Smooth muscle cell (in vitro differentiated cells): ENCODE measurements around the gene KNDC1. TPM values are rescaled to one million over a fixed set of nuclear protein-coding genes. Genes with fewer than 3 reads are reported as not detected.

Experiments
- DNase-seq: peaks from one replicate; lab custom pipeline; 2025; ENCODE audit not compliant: unreplicated experiment; lab: John Stamatoyannopoulos, UW
- H2AFZ ChIP-seq: fragments of 200-600 bp; sonication (generic); 2 replicates; pipeline ENCODE4 v1.6.0; 2016; ENCODE audit warnings: antibody characterized with exemption, low read depth, mild to moderate bottlenecking
- H3F3A ChIP-seq: fragments of 200-600 bp; sonication (generic); 2 replicates; pipeline ENCODE4 v1.6.0; 2017; ENCODE audit warnings: antibody characterized with exemption, low read depth
- H3K27ac ChIP-seq: fragments of 200-600 bp; sonication (generic); 2 replicates; pipeline ENCODE4 v1.5.1; 2016; ENCODE audit warnings: low read depth, mild to moderate bottlenecking
- H3K27me3 ChIP-seq: fragments of 200-600 bp; sonication (generic); 2 replicates; pipeline ENCODE4 v1.6.1; 2016; ENCODE audit warnings: low read depth, mild to moderate bottlenecking
- H3K36me3 ChIP-seq: fragments of 200-600 bp; sonication (generic); 2 replicates; pipeline ENCODE4 v1.5.1; 2016; ENCODE audit warnings: low read depth
- H3K4me1 ChIP-seq: fragments of 200-600 bp; sonication (generic); 2 replicates; pipeline ENCODE4 v1.5.1; 2016; ENCODE audit warnings: low read depth
- H3K4me2 ChIP-seq: fragments of 200-600 bp; sonication (generic); 2 replicates; pipeline ENCODE4 v1.6.0; 2016; ENCODE audit warnings: mild to moderate bottlenecking
- H3K4me3 ChIP-seq: fragments of 200-600 bp; sonication (generic); 2 replicates; pipeline ENCODE4 v1.5.1; 2016; ENCODE audit warnings: mild to moderate bottlenecking
- H3K79me2 ChIP-seq: fragments of 200-600 bp; sonication (generic); 2 replicates; pipeline ENCODE4 v1.6.0; 2016; ENCODE audit warnings: low read depth, mild to moderate bottlenecking
- H3K9ac ChIP-seq: fragments of 200-600 bp; sonication (generic); 2 replicates; pipeline ENCODE4 v1.6.0; 2016; ENCODE audit warnings: low read depth
- H3K9me3 ChIP-seq: fragments of 200-600 bp; sonication (generic); replicated peaks from 2 replicates; pipeline ENCODE4 v1.5.1; 2016; ENCODE audit warnings: low read depth
- H4K20me1 ChIP-seq: fragments of 200-600 bp; sonication (generic); 2 replicates; pipeline ENCODE4 v1.6.0; 2016; ENCODE audit warnings: low read depth
- CTCF ChIP-seq: fragments of 200-600 bp; sonication (generic); IDR thresholded peaks from 2 replicates; pipeline ENCODE4 v1.5.1; 2017; ENCODE audit warnings: borderline replicate concordance, mild to moderate bottlenecking, antibody characterized with exemption; ENCODE audit not compliant: insufficient read depth, poor library complexity, severe bottlenecking
- WGBS: methylation state at CpG from one replicate; pipeline ENCODE4 v1.1.7; 2016; ENCODE audit warnings: low lambda C conversion rate; 5-methylcytosine and 5-hydroxymethylcytosine counted together
- polyA plus RNA-seq: library from polyadenylated mRNA; unstranded; fragments of >200 nt; fragmentation: Nextera tagmentation; extraction: Ambion mirVana; gene quantifications from 2 replicates; pipeline ENCODE4 v1.2.1, GENCODE V29; 2016
- total RNA-seq: library from RNA; depleted of rRNA; stranded (reverse); fragments of >200 nt; gene quantifications from 2 replicates; pipeline ENCODE4 v1.2.3, GENCODE V29; 2014

The KNDC1 gene
- total and polyA plus RNA-seq, 2 experiments from 2014 or later: 2.3 to 3.1 TPM

- no peak overlapping the region for H3K4me3 ChIP-seq
- no peak for TF ChIP-seq CTCF
- no peak overlapping the region for H3K4me2 ChIP-seq
- H3K36me3 ChIP-seq: no peaks in the 10 kb centered on the region
- no peaks in the 10 kb centered on the region for H3F3A ChIP-seq
- no peaks in the 10 kb centered on the region for H4K20me1 ChIP-seq
- no peak overlapping the region for H2AFZ ChIP-seq
- 95% methylated on average over 33 of the region's 33 CpGs for WGBS
- H3K9me3 ChIP-seq: no peaks in the 10 kb centered on the region
- no peaks in the 10 kb centered on the region for H3K4me1 ChIP-seq
- H3K27ac ChIP-seq: no peak overlapping the region
- no peak for DNase-seq
- H3K27me3 ChIP-seq: peaks cover 13% of the 10 kb centered on the region
- H3K9ac ChIP-seq: no peak overlapping the region
- H3K79me2 ChIP-seq: no peaks in the 10 kb centered on the region
Measured at GRCh38 chr10:133122171-133122935, 37.7 kb upstream of the KNDC1 start.

GRCh38 chr10:133123050-133123745 lies 36.8 kb upstream of the KNDC1 start:
- no peaks in the 10 kb centered on the region for H3F3A ChIP-seq
- H3K4me3 ChIP-seq: no peak overlapping the region
- no peak overlapping the region for H3K9ac ChIP-seq
- no peaks in the 10 kb centered on the region for H4K20me1 ChIP-seq
- no peaks in the 10 kb centered on the region for H3K9me3 ChIP-seq
- H3K27ac ChIP-seq: no peak overlapping the region
- no peaks in the 10 kb centered on the region for H3K79me2 ChIP-seq
- no peak for TF ChIP-seq CTCF
- H3K27me3 ChIP-seq: peaks cover 13% of the 10 kb centered on the region
- no peak for DNase-seq
- no peaks in the 10 kb centered on the region for H3K4me1 ChIP-seq
- no peak overlapping the region for H2AFZ ChIP-seq
- no peak overlapping the region for H3K4me2 ChIP-seq
- no peaks in the 10 kb centered on the region for H3K36me3 ChIP-seq
- WGBS: 92% methylated on average over 32 of the region's 39 CpGs

- no peak overlapping the region for H3K4me2 ChIP-seq
- H3K79me2 ChIP-seq: no peaks in the 10 kb centered on the region
- WGBS: 90% methylated on average over 15 of the region's 23 CpGs
- H3K9me3 ChIP-seq: no peaks in the 10 kb centered on the region
- H3K27ac ChIP-seq: no peak overlapping the region
- H3K36me3 ChIP-seq: no peaks in the 10 kb centered on the region
- H3K4me3 ChIP-seq: no peak overlapping the region
- no peaks in the 10 kb centered on the region for H3F3A ChIP-seq
- H4K20me1 ChIP-seq: no peaks in the 10 kb centered on the region
- no peak for DNase-seq
- H3K4me1 ChIP-seq: no peaks in the 10 kb centered on the region
- TF ChIP-seq CTCF: no peak
- no peak overlapping the region for H3K9ac ChIP-seq
- peaks cover 13% of the 10 kb centered on the region for H3K27me3 ChIP-seq
- no peak overlapping the region for H2AFZ ChIP-seq
Measured at GRCh38 chr10:133123746-133124356, 36.2 kb upstream of the KNDC1 start.
